Stimulated activated CD4-positive, alpha-beta T cell treated with anti-CD3 and anti-CD28 coated beads, Interleukin-12 subunit alpha, Interleukin-12 subunit beta, amount 100 ng/mL, for 4 hours (primary cell): ENCODE results near the gene SVIL.

ENCODE experiments used
- DNase-seq: peaks from one replicate; pipeline ENCODE4 v3.0.0-alpha.2; 2020

Gene SVIL

DNA sequence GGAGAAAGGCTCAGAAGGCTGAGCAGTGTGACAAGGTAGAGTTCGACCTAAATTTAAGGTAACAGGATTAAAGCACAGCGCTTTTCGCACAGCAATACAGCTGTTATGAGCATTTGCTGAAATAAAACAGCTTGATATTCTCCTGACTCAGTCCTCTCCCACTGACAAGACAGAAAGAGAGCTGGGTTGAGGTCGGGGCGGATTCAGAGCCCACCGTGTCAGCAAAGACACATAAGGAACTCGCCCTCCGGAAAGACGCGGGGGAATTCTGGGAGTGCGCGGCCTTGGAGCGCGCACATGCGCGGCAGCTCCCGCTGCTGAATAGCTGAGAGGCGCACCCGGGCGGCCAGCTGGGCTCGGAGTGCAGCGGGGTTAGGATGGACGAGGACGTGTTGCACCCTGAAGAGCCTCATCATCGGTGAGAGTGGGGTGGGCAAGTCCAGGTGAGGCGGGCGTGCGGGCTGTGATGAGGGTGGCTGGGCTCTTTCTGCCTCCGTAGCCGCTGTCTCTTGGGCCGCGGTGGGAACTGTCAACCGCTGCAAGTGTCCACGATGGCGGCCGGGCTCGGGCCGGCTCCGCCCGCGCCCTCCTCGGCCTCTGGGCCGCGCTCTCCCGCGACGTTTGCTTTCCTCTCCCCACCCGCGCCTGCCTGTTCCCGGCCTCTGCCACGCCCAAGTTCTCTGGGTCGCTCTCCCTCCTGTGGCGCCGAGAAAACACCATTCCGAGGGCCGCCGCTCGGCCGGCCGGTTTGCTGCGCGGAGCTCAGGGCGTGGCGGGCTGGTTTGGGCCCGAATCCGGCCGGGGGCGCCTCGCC lies 225.3 kb downstream of the SVIL start:
- DNase-seq, result peak; percentile 53

- no peak for DNase-seq
Observed at GRCh38 chr10:29408847-29409240, 225.9 kb downstream of the SVIL start.
